Ovary (tissue), 9 donors: ENCODE measurements around the gene PAN2. TPM values are rescaled to one million over a fixed set of nuclear protein-coding genes. Genes with fewer than 3 reads are reported as not detected.
A peak's percentile ranks its signal among the peaks of the same experiment; 100 is the strongest.

Experiments used
- DNase-seq, 5 donors: peaks; one replicate each; pipeline ENCODE4 v3.0.0-alpha.2; 2019 to 2020
- H3K27ac ChIP-seq, 2 donors: fragments of 200-600 bp; one replicate each; pipeline versions ENCODE4 v1.5.1 to v1.8.0; 2019 to 2022
- H3K27me3 ChIP-seq: fragments of 200-600 bp; one replicate; pipeline ENCODE4 v1.8.0; 2022
- H3K36me3 ChIP-seq: fragments of 200-600 bp; sonication (generic); one replicate; pipeline ENCODE4 v1.5.1; 2019
- H3K4me1 ChIP-seq: one replicate; pipeline ENCODE4 v1.8.1; 2013; ENCODE audit warnings: mild to moderate bottlenecking, moderate library complexity; ENCODE audit not compliant: insufficient read depth
- H3K4me3 ChIP-seq: fragments of 200-600 bp; sonication (generic); one replicate; pipeline ENCODE4 v1.5.1; 2017
- H3K9me3 ChIP-seq, 2 donors: fragments of 200-600 bp in 1 of 2; sonication (generic) in 1 of 2; one replicate each; pipeline versions ENCODE4 v1.5.1 to v1.8.1; 2013 to 2019; ENCODE audit warnings: mild to moderate bottlenecking in 1 of 2, moderate library complexity in 1 of 2
- EP300 ChIP-seq: sonication (generic); formaldehyde crosslinking; IDR thresholded peaks from one replicate; pipeline ENCODE4 v1.6.1; 2017; ENCODE audit warnings: antibody characterized with exemption
- POLR2A ChIP-seq: fragments of 450-650 bp; IDR thresholded peaks from one replicate; pipeline ENCODE4 v1.6.1; 2017; ENCODE audit warnings: antibody characterized with exemption, mild to moderate bottlenecking, moderate library complexity
- WGBS, 3 donors: extraction: QIAGEN DNeasy Blood & Tissue Kit in 1 of 3; methylation state at CpG; one replicate each; pipeline versions ENCODE4 v1.1.5 to v1.1.7; 2013 to 2017; 5-methylcytosine and 5-hydroxymethylcytosine counted together
- intact Hi-C, 4 donors: fragments of 100-400 bp; cut with DNase I; formaldehyde crosslinking; loops; one replicate each; pipeline versions ENCODE4 v1.11.0 to v1.15.1; 2022 to 2023
- polyA plus RNA-seq, 2 donors: library from polyadenylated mRNA; stranded (reverse); fragments of 200-250 nt in 1 of 2; fragments of 350-450 nt in 1 of 2; fragmentation: Illumina TruSeq in 1 of 2; extraction: RNeasy Lipid Tissue Mini Kit (QIAGEN cat#74804) in 1 of 2; gene quantifications; one replicate each; pipeline ENCODE4 v1.2.3, GENCODE V29; 2013 to 2014
- total RNA-seq, 7 donors: library from RNA; depleted of rRNA in 2 of 7; stranded (reverse); fragments of >200 nt in 2 of 7; fragmentation: NEBNext Ultra II Directional in 3 of 7; extraction: Animal tissue kit (Norgen Biotek cat#: 25700) in 3 of 7; gene quantifications; one replicate each; pipeline versions ENCODE4 v1.1.0 to v1.2.4, GENCODE V29; 2016 to 2023
- TF ChIP-seq, protein P1 (sequence below), 3 donors: fragments of 450-650 bp in 2 of 3; fragments of 200-600 bp in 1 of 3; IDR thresholded peaks; one replicate each; pipeline versions ENCODE4 v1.5.1 to v1.8.0; 2016 to 2022; ENCODE audit warnings: antibody characterized with exemption in 3 of 3, mild to moderate bottlenecking in 1 of 3
- donor health status: DM: no; HTN: no; CAD: no; lungs with moderate emphysema.
- donor health status: DM: no; HTN: no; CAD: no.
- donor health status: Bipolar disorder and iron deficiency.
- donor health status: DM: yes; HTN: yes; CAD: no.
- donor health status: DM: no; HTN: no; CAD: no.
- donor health status: DM: yes; HTN: yes; CAD: no.

Gene PAN2
- total and polyA plus RNA-seq, 9 donors = 41.0 to 103 (median 70.0) TPM

DNA sequence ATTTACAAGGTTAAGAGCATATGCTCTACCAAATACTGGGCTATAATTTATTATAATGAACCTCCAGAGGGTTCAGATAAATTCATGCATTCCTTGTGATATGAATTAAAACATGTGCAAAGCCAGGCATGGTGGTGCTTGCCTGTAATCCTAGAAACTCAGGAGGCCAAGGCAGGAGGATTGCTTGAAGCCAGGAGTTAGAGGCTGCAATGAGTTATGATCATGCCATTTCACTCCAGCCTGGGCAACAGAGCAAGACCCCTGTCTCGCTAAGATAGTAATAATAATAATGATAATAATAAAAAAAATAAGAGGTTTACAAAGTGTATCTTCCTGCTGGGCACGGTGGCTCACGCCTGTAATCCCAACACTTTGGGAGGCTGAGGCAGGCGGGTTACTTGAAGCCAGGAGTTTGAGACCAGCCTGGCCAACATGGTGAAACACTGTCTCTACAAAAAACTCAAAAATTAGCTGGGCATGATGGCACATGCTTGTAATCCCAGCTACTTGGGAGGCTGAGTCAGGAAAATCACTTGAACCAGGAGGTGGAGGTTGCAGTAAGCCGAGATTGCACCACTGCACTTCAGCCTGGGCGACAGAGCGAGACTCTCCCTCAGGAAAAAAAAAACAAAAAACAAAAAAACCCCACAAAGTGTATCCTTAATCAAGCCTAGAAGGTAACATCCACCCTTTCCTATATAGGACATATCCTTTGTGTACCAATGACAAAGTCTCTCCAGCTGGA, 26.4 kb downstream of the PAN2 start:
- no peak for DNase-seq
- 92 to 95% (median 94%) methylated on average over 7 of the region's 7 CpGs for WGBS, 3 donors
- H3K4me3 ChIP-seq = no peak overlapping the region
- no peaks in the 10 kb centered on the region for H3K27me3 ChIP-seq
- H3K27ac ChIP-seq = no peak overlapping the region
- H3K4me1 ChIP-seq = no peaks in the 10 kb centered on the region
- H3K36me3 ChIP-seq = no peaks in the 10 kb centered on the region
- intact Hi-C loops = no loop called here
- TF ChIP-seq EP300 = no peak
- TF ChIP-seq POLR2A = no peak
- TF ChIP-seq, protein P1, sequence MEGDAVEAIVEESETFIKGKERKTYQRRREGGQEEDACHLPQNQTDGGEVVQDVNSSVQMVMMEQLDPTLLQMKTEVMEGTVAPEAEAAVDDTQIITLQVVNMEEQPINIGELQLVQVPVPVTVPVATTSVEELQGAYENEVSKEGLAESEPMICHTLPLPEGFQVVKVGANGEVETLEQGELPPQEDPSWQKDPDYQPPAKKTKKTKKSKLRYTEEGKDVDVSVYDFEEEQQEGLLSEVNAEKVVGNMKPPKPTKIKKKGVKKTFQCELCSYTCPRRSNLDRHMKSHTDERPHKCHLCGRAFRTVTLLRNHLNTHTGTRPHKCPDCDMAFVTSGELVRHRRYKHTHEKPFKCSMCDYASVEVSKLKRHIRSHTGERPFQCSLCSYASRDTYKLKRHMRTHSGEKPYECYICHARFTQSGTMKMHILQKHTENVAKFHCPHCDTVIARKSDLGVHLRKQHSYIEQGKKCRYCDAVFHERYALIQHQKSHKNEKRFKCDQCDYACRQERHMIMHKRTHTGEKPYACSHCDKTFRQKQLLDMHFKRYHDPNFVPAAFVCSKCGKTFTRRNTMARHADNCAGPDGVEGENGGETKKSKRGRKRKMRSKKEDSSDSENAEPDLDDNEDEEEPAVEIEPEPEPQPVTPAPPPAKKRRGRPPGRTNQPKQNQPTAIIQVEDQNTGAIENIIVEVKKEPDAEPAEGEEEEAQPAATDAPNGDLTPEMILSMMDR (IDR thresholded peaks at IDR 0.05) = no peak
- H3K9me3 ChIP-seq = no peaks in the 10 kb centered on the region

DNA sequence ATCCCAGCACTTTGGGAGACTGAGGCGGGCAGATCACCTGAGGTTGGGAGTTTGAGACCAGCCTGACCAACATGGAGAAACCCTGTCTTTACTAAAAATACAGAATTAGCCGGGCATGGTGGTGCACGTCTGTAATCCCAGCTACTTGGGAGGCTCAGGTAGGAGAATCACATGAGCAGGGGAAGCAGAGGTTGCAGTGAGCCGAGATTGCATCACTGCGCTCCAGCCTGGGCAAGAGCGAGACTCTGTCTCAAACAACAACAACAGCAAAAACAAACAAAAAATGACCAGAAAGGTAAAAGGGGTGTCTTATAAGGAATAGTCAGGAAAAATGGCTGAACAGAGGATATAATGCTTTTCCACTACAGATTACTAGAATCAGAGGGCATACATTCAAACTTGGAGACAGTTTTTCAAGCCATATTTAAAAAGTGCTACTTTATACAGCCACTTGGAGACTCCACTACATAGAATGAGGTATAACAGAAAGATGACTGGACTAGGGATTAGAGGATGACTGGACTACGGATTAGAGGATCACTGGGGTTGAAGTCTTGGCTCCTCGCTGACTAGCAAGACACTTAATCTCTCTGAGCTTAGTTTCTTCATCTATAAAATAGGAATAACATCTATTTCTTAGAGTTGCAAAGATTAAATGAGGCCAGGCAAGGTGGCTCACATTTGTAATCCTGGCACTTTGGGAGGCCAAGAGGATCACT, 28.8 kb downstream of the PAN2 start:
- no peaks in the 10 kb centered on the region for H3K9me3 ChIP-seq
- TF ChIP-seq POLR2A (no peak), EP300 (no peak)
- TF ChIP-seq, protein P1 (IDR thresholded peaks at IDR 0.05) = no peak
- peaks cover 6% of the 10 kb centered on the region for H3K4me1 ChIP-seq
- 88 to 95% (median 89%) methylated on average over 8 of the region's 8 CpGs for WGBS, 3 donors
- intact Hi-C loops = no loop called here
- H3K27ac ChIP-seq = no peak overlapping the region
- H3K4me3 ChIP-seq = no peak overlapping the region
- no peak for DNase-seq
- H3K36me3 ChIP-seq = no peaks in the 10 kb centered on the region
- H3K27me3 ChIP-seq = no peaks in the 10 kb centered on the region

GRCh38 chr12:56304276-56304675, 29.5 kb downstream of the PAN2 start:
- no peaks in the 10 kb centered on the region for H3K9me3 ChIP-seq
- no peak overlapping the region for H3K27ac ChIP-seq
- H3K27me3 ChIP-seq = no peaks in the 10 kb centered on the region
- H3K4me1 ChIP-seq = peaks cover 6% of the 10 kb centered on the region
- no peak overlapping the region for H3K4me3 ChIP-seq
- WGBS, 3 donors = 91 to 95% (median 93%) methylated on average over 3 of the region's 3 CpGs
- intact Hi-C loops = no loop called here
- TF ChIP-seq POLR2A (no peak), EP300 (no peak)
- TF ChIP-seq, protein P1 (IDR thresholded peaks at IDR 0.05) = no peak
- no peaks in the 10 kb centered on the region for H3K36me3 ChIP-seq
- no peak for DNase-seq

- Histone ChIP-seq H3K36me3 (no peaks in the 10 kb centered on the region), H3K4me1 (peaks cover 13% of the 10 kb centered on the region), H3K27ac (peak overlapping the region; percentile 53 to 89), H3K27me3 (no peaks in the 10 kb centered on the region), H3K9me3 (no peaks in the 10 kb centered on the region), H3K4me3 (peak overlapping the region; percentile 99)
- 30 to 33% (median 31%) methylated on average over 21 of the region's 21 CpGs for WGBS, 3 donors
- DNase-seq = peak in 1 of 5 donors; percentile 36
- TF ChIP-seq EP300 = no peak
- no peak for TF ChIP-seq POLR2A
- intact Hi-C loops = no loop called here
Measured at GRCh38 chr12:56300644-56301464, 32.9 kb downstream of the PAN2 start.
